Sigmoid colon (tissue), 4 donors: ENCODE measurements around the gene NCR3LG1.

Source experiments
- POLR2A ChIP-seq, 2 donors: fragments of 450-650 bp; IDR thresholded peaks; one replicate each; pipeline ENCODE4 v1.6.1; 2016; ENCODE audit warnings: antibody characterized with exemption in 2 of 2, mild to moderate bottlenecking in 2 of 2, moderate library complexity in 2 of 2
- POLR2AphosphoS5 ChIP-seq, 4 donors: sonication (generic); formaldehyde crosslinking; IDR thresholded peaks; one replicate each; pipeline ENCODE4 v1.6.1; 2017; ENCODE audit warnings: antibody characterized with exemption in 4 of 4
- TF ChIP-seq, protein P1 (sequence below), 4 experiments: fragments of 450-650 bp in 3 of 4; fragments of 200-600 bp in 1 of 4; IDR thresholded peaks; one replicate each; pipeline ENCODE4 v1.5.1; 2016 to 2019; ENCODE audit warnings: antibody characterized with exemption in 4 of 4, mild to moderate bottlenecking in 3 of 4, moderate library complexity in 2 of 4

DNA sequence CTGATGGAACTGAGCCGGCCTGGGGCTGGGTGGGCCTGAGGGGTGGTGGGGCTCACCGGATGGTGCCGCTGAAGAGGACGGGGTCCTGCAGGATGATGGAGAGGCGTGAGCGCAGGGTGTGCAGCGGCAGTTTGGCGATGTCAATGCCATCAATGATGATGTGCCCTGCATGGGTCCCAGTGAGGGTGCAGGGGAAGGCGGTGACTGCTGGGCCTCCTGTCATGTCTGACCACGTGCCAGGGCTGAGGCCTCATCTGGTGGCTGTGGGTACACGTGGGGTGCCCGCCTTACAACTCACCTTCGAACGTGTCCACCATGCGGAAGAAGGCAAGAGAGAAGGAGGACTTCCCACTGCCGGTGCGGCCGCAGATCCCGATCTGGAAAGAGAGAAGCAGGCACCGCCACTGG, 44.0 kb downstream of the NCR3LG1 start:
- TF ChIP-seq, protein P1, sequence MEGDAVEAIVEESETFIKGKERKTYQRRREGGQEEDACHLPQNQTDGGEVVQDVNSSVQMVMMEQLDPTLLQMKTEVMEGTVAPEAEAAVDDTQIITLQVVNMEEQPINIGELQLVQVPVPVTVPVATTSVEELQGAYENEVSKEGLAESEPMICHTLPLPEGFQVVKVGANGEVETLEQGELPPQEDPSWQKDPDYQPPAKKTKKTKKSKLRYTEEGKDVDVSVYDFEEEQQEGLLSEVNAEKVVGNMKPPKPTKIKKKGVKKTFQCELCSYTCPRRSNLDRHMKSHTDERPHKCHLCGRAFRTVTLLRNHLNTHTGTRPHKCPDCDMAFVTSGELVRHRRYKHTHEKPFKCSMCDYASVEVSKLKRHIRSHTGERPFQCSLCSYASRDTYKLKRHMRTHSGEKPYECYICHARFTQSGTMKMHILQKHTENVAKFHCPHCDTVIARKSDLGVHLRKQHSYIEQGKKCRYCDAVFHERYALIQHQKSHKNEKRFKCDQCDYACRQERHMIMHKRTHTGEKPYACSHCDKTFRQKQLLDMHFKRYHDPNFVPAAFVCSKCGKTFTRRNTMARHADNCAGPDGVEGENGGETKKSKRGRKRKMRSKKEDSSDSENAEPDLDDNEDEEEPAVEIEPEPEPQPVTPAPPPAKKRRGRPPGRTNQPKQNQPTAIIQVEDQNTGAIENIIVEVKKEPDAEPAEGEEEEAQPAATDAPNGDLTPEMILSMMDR (IDR thresholded peaks at IDR 0.05) = no peak
- TF ChIP-seq POLR2AphosphoS5 (IDR thresholded peaks at IDR 0.05) (no peak), POLR2A (IDR thresholded peaks at IDR 0.05) (no peak)
